ENCODE results near the gene ITSN1. TPM values are rescaled to one million over a fixed set of nuclear protein-coding genes. Genes with fewer than 3 reads are reported as not detected.

ITSN1 gene
- total and polyA plus RNA-seq, 2 experiments from 2014 or later = 77.9 to 95.7 TPM

GRCh38 chr21:33915368-33916199 is 273.3 kb downstream of the ITSN1 start, which contains the start of gene ATP5PO:
Gene ATP5PO (minus strand): TSS chr21:33915804. CDS start chr21:33915763, 41 bp downstream.
- Mint-ChIP-seq H3K4me1 (peaks cover 13% of the 10 kb centered on the region; the same call in 2 of the 3 replicates), H3K9me3 (no peaks in the 10 kb centered on the region), H3K27me3 (ENCODE audit: insufficient read depth, low read depth, poor library complexity) (peaks cover 7% of the 10 kb centered on the region), H3K4me3 (peak within 1 kb of the TSS; percentile 99), H3K36me3 (ENCODE audit: low read depth) (peaks cover 25% of the 10 kb centered on the region), H3K27ac (peak within 1 kb of the TSS; percentile 98)
- Histone ChIP-seq H3K4me1 (ENCODE audit: insufficient read depth) (0 out of 2 replicates have a peak, but pooled peaks cover 4% of the 10 kb centered on the region), H4K20me1 (replicated peaks; ENCODE audit: insufficient read depth) (peaks cover 10% of the 10 kb centered on the region), H3K79me2 (replicated peaks; ENCODE audit: insufficient read depth) (peaks cover 34% of the 10 kb centered on the region), H3K27ac (ENCODE audit: low read depth) (no peak within 1 kb of the TSS; the same call in 1 of the 2 replicates), H3K4me2 (peak within 1 kb of the TSS; percentile 84), H3K4me3 (peak within 1 kb of the TSS; percentile 83), H2AFZ (peak within 1 kb of the TSS; percentile 80), H3K27me3 (ENCODE audit: insufficient read depth) (no peaks in the 10 kb centered on the region), H3K9me2 (ENCODE audit: insufficient read depth) (no peaks in the 10 kb centered on the region), H3F3A (replicated peaks; ENCODE audit: low read depth) (0 out of 2 replicates have a peak, but pooled peaks cover 4% of the 10 kb centered on the region), H3K36me3 (ENCODE audit: insufficient read depth) (peaks cover 19% of the 10 kb centered on the region)
- TF ChIP-seq STAT1 (IDR thresholded peaks at IDR 0.05; ENCODE audit: unreplicated experiment) (no peak), ZNF114 (CRISPR knock-in tag; IDR thresholded peaks at IDR 0.05) (no peak), JUNB (IDR thresholded peaks at IDR 0.05; ENCODE audit: unreplicated experiment) (no peak), ETS1 (IDR thresholded peaks at IDR 0.05) (peak; percentile 96), REST (IDR thresholded peaks at IDR 0.05; ENCODE audit: unreplicated experiment) (no peak), CREB1 (CRISPR knock-in tag; IDR thresholded peaks at IDR 0.05; ENCODE audit: low read depth) (peak; percentile 63), CTCF (conservative IDR thresholded peaks at IDR 0.05; ENCODE audit: low read depth in 2 of 2) (no peak), ZNF331 (CRISPR knock-in tag; IDR thresholded peaks at IDR 0.05; ENCODE audit: low read depth) (no peak), ZNF462 (CRISPR knock-in tag; IDR thresholded peaks at IDR 0.05) (no peak), POLR2AphosphoS5 (IDR thresholded peaks at IDR 0.05; ENCODE audit: low read depth) (peak; percentile 95), EZH2 (IDR thresholded peaks at IDR 0.05; ENCODE audit: low read depth, unreplicated experiment) (no peak), EZH2phosphoT487 (IDR thresholded peaks at IDR 0.05; ENCODE audit: unreplicated experiment) (no peak), NANOG (IDR thresholded peaks at IDR 0.05; ENCODE audit: borderline replicate concordance) (no peak)
- ATAC-seq (peak; percentile 100), DNase-seq (ENCODE audit: low spot score) (peak; percentile 99)
